Measurements from ENCODE around the gene CXCL8.

Gene CXCL8

GRCh38 chr4:73741750-73742489 is 1.6 kb downstream of the CXCL8 start:
- TF ChIP-seq CTCF (IDR thresholded peaks at IDR 0.05; ENCODE audit: low read length, missing control alignments), result no peak
- peak overlapping the region; percentile 52 for H3K4me3 ChIP-seq (replicated peaks; ENCODE audit: low read depth, low read length)
- DNase-seq (ENCODE audit: low read depth), result no peak

- TF ChIP-seq CTCF (IDR thresholded peaks at IDR 0.05; ENCODE audit: low read length, missing control alignments), result no peak
- no peak for DNase-seq (ENCODE audit: low read depth)
- peak overlapping the region; percentile 52 for H3K4me3 ChIP-seq (replicated peaks; ENCODE audit: low read depth, low read length)
Measured at GRCh38 chr4:73742490-73743160, 2.3 kb downstream of the CXCL8 start.

- H3K4me3 ChIP-seq (replicated peaks; ENCODE audit: low read depth, low read length), result no peak overlapping the region
- no peak for TF ChIP-seq CTCF (IDR thresholded peaks at IDR 0.05; ENCODE audit: low read length, missing control alignments)
- DNase-seq (ENCODE audit: low read depth), result no peak
Measured at GRCh38 chr4:73743281-73743680, 2.9 kb downstream of the CXCL8 start.

- no peak for TF ChIP-seq CTCF (IDR thresholded peaks at IDR 0.05; ENCODE audit: low read length, missing control alignments)
- DNase-seq (ENCODE audit: low read depth), result peak; percentile 56
- no peak overlapping the region for H3K4me3 ChIP-seq (replicated peaks; ENCODE audit: low read depth, low read length)
Measured at GRCh38 chr4:73743795-73744194, 3.4 kb downstream of the CXCL8 start.

GRCh38 chr4:73744203-73744602 is 3.8 kb downstream of the CXCL8 start:
- TF ChIP-seq CTCF (IDR thresholded peaks at IDR 0.05; ENCODE audit: low read length, missing control alignments), result no peak
- no peak for DNase-seq (ENCODE audit: low read depth)
- no peak overlapping the region for H3K4me3 ChIP-seq (replicated peaks; ENCODE audit: low read depth, low read length)

- no peak for TF ChIP-seq CTCF (IDR thresholded peaks at IDR 0.05; ENCODE audit: low read length, missing control alignments)
- DNase-seq (ENCODE audit: low read depth), result no peak
- H3K4me3 ChIP-seq (replicated peaks; ENCODE audit: low read depth, low read length), result no peak overlapping the region
Measured at GRCh38 chr4:73750730-73751129, 10.4 kb downstream of the CXCL8 start.

Measured in fibroblast of pulmonary artery (primary cell).